CD4-positive, alpha-beta T cell treated with Interleukin-4 for 1 hour (primary cell): ENCODE measurements around the gene ATP5PO.
"Not testable (repeated sequence)": the region's sequence is repeated elsewhere in the genome, so short reads cannot be mapped to it uniquely, and the experiment has no call there.

Experiments used
- DNase-seq, 2 donors: peaks; one replicate each; pipeline ENCODE4 v3.0.0-alpha.2; 2020 to 2022

ATP5PO gene

DNA sequence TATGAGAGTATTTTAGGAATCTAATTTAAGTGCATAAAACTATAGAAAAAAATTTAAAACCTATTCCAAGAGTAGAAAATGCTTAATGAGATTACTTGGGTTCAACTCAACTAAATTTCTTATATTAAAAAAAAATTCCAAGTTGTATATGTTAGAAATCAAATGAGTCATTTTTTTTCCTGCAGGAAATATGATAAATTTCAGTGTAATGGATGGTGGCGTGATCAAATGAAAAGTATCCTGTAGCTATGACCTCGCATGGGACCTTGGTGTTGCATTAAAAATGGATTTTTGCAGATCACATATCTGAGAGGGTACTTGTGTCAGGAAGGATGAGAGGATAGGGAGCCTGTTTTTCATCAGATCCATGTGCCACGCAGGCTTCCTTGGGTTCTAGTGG, 17.9 kb downstream of the ATP5PO start:
- no peak for DNase-seq

DNA sequence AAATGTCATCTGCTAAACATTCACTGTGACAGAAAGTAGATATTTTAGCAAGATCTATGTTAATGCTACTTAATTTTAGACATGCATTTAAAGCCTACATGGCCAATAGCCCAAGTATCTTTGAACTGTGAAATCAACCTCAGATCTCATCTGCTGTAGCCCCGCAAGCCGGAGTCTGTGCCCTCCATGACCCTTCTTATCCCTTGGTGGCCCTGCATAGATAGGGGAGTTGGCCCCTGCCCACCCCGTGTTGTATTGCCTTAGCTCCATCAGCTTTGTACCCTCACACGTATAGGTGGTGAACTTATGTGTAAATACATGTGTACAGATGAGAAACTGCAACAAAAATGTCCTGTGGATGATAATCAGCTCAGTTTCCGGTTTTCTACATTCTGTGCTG, 18.5 kb downstream of the ATP5PO start:
- DNase-seq: no peak

DNA sequence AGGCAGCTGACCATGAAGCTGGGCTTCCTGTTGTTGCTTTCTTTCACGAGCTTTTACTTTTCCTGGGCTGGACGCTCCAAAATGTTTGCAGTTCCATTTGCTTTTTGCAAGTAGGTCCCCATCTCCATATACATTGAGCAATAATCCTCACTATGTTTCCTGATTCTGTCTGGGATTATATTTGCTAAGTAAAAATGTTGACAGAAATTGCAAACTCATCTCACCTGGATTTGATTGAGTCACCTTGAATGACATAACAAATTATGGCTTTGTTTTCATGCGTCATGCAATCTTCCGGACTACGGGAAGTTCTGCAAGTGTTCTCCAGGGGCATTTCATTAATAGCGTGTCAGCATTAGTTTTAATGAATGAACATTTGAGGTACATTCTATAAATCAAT, 18.9 kb downstream of the ATP5PO start:
- no peak for DNase-seq

DNA sequence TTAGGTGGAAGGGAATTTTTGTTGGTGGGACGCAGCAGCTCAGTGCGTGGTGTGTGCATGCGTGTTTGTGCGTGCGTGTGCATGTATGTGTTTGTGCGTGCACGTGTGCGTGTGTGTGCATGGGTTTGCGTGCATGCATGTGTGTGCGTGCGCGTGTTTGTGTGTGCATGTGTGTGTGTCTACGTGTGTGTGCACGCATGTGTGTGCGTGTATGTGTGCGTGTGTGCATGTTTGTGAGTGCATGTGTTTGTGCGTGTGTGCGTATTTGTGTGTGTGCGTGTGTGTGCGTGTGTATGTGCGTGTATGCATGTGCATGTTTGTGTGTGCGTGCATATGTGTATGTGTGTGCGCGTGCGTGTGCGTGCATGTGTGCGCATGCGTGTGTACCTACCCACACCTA, 20.2 kb downstream of the ATP5PO start:
- DNase-seq: no peak

DNA sequence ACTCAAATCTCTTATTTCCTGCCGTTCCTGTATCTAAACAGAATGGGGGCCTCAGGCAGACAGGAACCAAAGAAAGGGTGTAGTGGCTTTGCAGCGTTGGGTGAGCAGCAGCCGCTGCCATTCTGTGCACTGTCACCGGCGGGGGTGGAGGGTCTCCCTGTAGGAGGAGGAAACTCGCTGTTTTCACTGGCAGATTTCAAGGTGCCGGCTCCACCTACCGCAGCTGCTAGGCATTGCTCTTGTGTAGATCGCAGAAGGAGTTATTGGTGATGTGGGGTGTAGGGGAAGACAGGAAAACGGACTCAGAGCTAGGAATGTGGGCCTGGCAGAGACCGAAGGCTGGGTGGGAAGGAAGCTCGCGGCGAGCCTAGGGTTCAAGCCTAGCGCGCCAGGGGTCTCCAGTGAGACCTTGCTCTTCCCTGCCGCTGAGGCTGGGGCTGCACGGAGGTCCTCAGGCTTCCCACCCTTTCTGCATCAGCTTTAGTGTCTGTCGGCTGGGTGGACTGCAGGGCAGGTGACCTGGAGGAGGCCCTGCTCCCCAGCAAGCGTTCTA, 20.8 kb downstream of the ATP5PO start:
- peak; percentile 43 to 57 for DNase-seq

GRCh38 chr21:33893917-33894316, 21.7 kb downstream of the ATP5PO start:
- DNase-seq: no peak

DNA sequence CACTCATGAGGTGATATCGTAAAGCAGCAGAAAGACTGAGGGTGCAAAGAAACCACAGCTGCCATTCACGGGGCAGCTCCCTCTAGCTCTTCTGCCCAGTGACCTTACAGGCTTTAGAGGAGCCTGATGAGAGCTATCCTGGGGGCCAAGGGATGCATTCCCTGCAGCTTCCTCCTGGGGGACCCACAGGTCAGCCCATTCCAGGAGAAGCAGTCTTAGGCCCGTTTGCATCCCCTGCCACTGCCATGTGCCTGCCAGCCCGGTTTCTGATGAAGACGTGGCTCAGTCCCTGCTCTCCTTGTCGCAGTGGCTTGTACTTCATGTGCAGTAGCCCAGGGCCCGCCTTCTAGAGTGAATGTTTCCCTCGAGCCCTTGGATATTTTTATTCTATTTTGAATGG, 22.8 kb downstream of the ATP5PO start:
- DNase-seq: no peak

GRCh38 chr21:33890187-33890586, 25.4 kb downstream of the ATP5PO start:
- no peak for DNase-seq

- no peak for DNase-seq
Measured at GRCh38 chr21:33886321-33886720, 29.3 kb downstream of the ATP5PO start.

GRCh38 chr21:33885172-33885514, 30.5 kb downstream of the ATP5PO start:
- no peak for DNase-seq

GRCh38 chr21:33884376-33885171, 31.0 kb downstream of the ATP5PO start:
- DNase-seq: no peak

DNA sequence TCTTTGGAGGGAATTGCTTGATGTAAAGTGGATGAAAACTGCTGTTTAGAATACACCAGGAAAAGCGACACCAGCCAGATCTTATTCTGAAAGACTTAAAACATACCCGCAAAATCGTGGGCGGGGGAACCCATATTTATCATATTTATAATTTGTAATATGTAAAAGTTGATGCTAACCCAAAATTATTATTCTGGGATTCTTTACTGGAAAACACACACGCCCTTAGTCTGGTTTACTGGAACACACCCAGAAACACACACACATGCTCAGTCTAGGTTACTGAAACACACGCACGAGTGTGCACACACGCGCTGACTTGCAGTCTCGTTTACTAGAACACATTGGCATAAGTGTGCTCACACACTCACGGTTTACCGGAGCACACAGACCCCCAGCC, 32.5 kb downstream of the ATP5PO start:
- no peak for DNase-seq

DNA sequence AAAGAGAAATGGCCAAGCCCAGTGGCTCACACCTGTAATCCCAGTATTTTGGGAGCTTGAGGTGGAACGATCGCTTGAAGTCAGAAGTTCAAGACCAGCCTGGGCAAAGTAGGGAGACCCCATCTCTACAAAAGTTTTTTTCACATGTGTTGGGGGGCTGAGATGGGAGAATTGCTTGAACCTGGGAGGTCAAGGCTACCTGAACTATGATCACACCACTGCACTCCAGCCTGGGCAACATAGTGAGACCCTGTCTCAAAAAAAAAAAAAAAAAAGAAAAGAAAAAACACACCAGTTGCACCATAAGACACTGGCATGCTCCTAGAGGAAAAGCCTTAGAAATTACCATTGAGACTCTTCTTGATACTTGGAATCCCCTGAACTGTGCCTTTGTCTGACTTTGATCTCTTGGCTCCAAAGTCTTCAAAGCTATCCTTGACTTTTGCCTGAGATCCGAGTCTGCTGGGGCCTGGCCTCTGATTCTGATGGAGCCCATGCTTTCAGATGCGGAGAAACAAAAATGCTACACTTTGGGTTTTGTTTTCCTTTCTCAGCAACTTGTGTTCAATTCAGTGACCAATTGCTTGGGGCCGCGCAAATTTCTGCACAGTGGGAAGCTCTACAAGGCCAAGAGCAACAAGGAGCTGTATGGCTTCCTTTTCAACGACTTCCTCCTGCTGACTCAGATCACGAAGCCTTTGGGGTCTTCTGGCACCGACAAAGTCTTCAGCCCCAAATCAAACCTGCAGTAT, 33.7 kb downstream of the ATP5PO start:
- DNase-seq: no peak

- DNase-seq: no peak
Measured at GRCh38 chr21:33880626-33881025, 35.0 kb downstream of the ATP5PO start.

DNA sequence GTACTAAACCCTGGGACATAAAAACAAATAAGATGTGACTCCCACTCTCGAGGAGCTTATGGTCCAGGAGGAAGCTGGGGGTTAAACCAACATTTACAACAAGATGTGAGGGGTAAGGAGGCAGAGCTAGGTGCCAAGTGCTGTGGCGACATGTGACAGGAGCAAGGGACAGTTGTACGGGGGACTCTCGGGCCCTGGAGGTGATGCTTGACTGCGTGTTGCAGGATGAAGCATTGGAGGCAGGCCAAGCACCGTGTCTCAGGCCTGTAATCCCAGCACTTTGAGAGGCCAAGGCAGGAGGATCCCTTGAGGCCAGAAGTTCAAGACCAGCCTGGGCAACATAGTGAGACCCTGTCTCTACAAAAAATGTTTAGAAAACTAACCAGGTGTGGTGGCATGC, 36.8 kb downstream of the ATP5PO start:
- DNase-seq: no peak

DNA sequence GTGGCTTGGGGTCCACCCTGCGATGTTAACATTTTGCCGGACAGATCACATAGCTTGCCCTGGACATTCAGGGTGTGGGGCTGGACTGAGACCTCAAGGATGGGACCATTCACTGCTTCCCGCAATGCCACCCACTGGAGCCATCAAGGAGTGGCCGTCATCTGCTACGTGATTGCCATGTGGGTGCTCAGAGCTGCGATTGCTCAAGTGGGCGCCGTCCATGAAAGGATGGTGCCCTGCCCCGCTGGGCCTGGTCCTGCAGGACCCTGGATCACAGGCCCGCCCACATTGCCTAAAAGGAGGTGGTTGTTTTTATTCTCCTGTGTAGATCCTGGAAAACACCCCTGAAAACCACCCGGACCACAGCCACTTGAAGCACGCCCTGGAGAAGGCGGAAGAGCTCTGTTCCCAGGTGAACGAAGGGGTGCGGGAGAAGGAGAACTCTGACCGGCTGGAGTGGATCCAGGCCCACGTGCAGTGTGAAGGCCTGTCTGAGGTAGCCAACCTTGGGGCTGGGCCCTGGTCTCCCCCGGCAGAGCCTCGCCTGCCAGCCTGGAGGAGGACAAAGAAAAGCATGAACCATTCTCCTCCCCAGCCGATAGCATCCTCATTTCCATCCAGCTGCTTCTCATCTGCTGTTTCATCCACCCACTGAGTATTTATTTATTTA, 40.4 kb downstream of the ATP5PO start:
- DNase-seq: no peak

GRCh38 chr21:33874161-33874560, 41.4 kb downstream of the ATP5PO start:
- DNase-seq: no peak

DNA sequence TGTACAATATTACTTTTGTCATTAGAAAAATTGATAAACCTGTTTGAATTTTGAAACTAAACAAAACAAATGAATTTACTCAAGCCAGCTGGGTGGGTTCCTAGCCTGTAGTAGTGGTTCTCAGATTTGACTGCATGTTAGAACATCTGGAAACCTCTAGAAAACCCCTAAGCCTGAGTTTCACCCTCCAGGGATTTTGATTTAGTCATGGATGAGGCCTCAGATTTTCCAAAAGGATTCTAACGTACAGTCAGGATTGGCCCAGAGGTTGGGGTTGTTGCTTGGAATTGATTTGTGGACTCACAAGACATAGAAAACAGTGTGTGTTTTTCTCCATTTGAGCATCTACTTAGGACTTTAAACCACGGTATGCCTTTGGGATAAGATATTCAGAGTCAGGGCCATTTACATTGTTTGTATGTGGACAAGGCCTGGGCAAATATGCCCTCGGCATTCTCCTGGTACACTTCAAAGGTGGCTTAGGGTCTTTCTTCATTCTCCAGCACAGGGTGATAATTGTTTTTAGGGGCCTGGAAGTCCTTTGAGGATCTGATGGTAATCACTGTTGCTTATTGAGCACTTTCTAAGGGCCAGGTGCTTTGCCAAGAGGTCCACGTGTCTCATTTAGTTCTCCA, 42.6 kb downstream of the ATP5PO start:
- no peak for DNase-seq

DNA sequence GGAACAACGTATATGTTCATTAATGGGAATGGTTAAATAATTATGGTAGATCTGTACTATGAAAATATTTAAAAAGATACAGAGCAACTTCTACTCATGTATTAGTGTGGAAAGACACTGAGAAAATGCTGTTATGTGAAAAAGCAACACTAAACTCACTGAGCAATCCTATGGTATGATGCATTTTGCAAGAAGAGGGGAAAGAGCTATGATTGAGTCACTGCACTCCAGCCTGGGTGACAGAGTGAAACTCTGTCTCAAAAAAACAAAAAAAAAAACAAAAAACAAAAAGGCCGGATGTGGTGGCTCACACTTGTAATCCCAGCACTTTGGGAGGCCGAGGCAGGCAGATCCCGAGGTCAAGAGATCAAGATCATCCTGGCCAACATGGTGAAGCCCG, 44.4 kb downstream of the ATP5PO start:
- DNase-seq: no peak

DNA sequence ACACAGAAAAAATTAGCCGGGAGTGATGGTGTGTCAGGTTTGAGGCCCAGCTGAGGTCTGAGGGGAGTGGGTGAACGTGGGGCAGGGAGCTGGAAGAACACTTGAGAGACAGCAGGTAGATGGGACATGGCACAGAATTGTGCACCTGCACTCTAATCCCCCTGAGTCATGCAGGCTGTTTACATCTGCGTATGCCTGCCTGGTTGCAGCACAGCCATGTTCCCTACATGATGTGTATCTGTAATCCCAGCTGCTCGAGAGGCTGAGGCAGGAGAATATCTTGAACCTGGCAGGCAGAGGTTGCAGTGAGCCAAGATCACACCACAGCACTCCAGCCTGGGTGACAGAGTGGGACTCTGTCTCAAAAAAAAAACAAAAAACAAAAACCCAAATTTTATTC, 44.8 kb downstream of the ATP5PO start:
- no peak for DNase-seq

DNA sequence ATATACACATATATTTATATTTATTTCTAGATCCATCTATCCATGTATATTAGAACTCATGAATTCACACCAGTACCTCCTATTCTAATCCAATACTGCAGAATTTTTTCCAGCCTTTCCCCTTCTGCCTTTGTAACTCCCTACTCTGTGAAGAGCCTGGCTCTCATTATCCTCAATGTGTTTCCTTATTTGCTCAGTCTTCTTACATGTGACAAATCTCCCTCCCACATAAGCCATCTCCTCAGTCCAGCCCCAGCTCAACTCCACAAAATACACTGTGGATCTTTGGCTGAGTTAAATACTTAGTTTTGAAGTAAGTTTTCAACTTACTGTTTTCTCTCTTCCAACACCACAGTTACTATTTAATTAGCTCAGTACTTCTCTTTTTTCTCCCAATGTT, 45.7 kb downstream of the ATP5PO start:
- DNase-seq: no peak

- not testable (repeated sequence) for DNase-seq
Measured at GRCh38 chr21:33867868-33868267, 47.7 kb downstream of the ATP5PO start.

DNA sequence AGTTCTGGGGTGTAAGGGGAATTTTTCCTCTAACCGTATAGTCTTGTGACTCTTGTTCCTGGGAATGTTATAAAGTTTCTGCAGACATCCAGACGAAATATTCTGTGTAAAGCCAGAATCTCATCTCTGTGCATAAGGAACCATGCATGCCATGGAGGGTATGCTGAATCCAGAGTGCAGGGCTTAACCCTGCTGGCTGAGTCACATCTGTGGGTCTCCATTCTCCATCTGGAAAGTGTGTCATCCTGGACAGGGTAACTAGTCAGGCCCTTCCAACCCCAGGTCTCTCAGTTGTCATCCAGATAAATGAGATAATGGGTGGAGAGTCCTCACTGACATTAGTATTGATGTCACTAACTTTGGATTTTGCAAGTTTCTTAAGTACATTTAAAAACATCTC, 48.8 kb downstream of the ATP5PO start:
- no peak for DNase-seq
